ENCODE data around the gene LSM3. TPM values are rescaled to one million over a fixed set of nuclear protein-coding genes. Genes with fewer than 3 reads are reported as not detected.

Gene LSM3
- polyA plus RNA-seq, 3 donors from 2014 or later, result 28.3 to 38.3 (median 31.5) TPM

Other genes with a start within 250 kb of the LSM3 start
- gene CHCHD4, start 53.9 kb upstream of the LSM3 start, polyA plus RNA-seq, result 10 to 100 TPM in 2 of 3 donors, 1 to 10 TPM in 1; 9.6 to 23.2 (median 12.4) TPM
- 100 to 1,000 TPM in 1 of 3 donors, 10 to 100 TPM in 2; 78.3 to 117 (median 87.5) TPM for gene TMEM43, start 53.8 kb upstream of the LSM3 start, polyA plus RNA-seq
- gene XPC, start 216 bp upstream of the LSM3 start, polyA plus RNA-seq, result 10 to 100 TPM; 20.3 to 32.2 (median 22.6) TPM
- gene SLC6A6, start 223.8 kb downstream of the LSM3 start, polyA plus RNA-seq, result 1 to 10 TPM; 4.7 to 8.0 (median 6.9) TPM

All from immature natural killer cell (primary cell).